ENCODE results near the gene KLHDC7B.

Gene KLHDC7B

DNA sequence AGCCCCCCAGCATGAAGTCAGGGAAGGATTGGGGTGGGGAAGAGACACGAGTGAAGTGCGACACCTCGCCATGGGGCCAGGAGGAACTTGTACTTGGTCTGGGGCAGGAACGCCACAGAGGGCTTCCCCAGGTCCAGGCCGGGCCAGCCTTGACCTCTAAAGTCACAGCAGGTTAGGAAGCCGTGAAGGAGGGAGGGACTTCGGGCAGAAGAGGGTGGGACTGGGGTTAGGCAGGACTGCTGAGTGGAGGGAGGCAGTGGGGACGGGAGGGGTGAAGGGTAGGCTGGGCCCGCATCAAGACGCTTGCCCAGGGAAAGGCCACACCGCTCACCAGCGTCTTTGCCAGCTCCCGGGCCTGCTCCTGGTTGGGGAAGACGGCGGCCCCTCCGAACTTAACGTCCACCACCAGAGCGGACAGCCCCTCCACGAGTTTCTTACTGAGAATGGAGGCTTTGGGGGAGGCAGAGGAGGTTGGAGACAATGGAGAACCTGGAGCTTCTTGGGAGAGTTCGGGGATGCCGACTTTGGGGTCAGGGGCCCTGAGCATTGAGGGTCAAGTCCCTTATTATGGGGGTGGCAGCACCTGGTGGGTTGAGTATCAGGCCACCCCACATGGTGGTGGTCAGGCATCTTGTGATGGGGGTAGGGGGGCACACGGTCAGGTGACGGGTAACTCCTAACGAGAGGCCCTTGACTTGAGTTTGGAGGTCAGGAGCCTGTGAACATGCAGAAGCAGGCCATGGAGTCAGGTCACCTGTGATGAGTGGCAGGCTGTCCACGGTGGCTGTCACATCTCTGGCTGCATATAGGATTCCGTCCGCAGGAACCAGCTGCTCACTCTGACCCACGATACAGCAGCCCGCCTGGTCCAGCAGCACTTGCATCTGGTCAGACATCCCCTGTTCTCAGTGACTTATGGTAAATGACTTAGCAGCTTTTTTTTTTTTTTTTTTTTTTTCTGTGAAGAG, 18.6 kb upstream of the KLHDC7B start:
- H3K4me3 ChIP-seq (ENCODE audit: low read length, poor library complexity, severe bottlenecking) = peak overlapping the region; percentile 84
- no peaks in the 10 kb centered on the region for H3K9me2 ChIP-seq (replicated peaks; ENCODE audit: low read depth, low read length)
- peaks cover 6% of the 10 kb centered on the region for H4K20me1 ChIP-seq (ENCODE audit: insufficient read depth, low read length, poor library complexity, severe bottlenecking)
- peak overlapping the region; percentile 90 for H3K4me2 ChIP-seq (ENCODE audit: low read depth, low read length, poor library complexity, severe bottlenecking)
- H3F3A ChIP-seq (ENCODE audit: low read depth) = peaks cover 4% of the 10 kb centered on the region; the same call in 1 of the 2 replicates
- H3K4me1 ChIP-seq (ENCODE audit: insufficient read depth, low read length, poor library complexity, severe bottlenecking) = peaks cover 16% of the 10 kb centered on the region
- no peaks in the 10 kb centered on the region for H3K9me3 ChIP-seq (ENCODE audit: insufficient read depth, low read depth, low read length)
- H3K36me3 ChIP-seq (ENCODE audit: insufficient read depth, low read length) = peaks cover 20% of the 10 kb centered on the region; the same call in 1 of the 2 replicates
- peak overlapping the region; percentile 91 for H2AFZ ChIP-seq (ENCODE audit: low read length)
- TF ChIP-seq, protein P1, sequence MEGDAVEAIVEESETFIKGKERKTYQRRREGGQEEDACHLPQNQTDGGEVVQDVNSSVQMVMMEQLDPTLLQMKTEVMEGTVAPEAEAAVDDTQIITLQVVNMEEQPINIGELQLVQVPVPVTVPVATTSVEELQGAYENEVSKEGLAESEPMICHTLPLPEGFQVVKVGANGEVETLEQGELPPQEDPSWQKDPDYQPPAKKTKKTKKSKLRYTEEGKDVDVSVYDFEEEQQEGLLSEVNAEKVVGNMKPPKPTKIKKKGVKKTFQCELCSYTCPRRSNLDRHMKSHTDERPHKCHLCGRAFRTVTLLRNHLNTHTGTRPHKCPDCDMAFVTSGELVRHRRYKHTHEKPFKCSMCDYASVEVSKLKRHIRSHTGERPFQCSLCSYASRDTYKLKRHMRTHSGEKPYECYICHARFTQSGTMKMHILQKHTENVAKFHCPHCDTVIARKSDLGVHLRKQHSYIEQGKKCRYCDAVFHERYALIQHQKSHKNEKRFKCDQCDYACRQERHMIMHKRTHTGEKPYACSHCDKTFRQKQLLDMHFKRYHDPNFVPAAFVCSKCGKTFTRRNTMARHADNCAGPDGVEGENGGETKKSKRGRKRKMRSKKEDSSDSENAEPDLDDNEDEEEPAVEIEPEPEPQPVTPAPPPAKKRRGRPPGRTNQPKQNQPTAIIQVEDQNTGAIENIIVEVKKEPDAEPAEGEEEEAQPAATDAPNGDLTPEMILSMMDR (conservative IDR thresholded peaks at IDR 0.05; ENCODE audit: low read length) = no peak
- peak overlapping the region; percentile 90 for H3K9ac ChIP-seq (ENCODE audit: low read depth, low read length, poor library complexity, severe bottlenecking)
- peaks cover 16% of the 10 kb centered on the region; the same call in 1 of the 2 replicates for H3K79me2 ChIP-seq (ENCODE audit: insufficient read depth, low read length)
- no peaks in the 10 kb centered on the region for H3K27me3 ChIP-seq (ENCODE audit: insufficient read depth, low read length, poor library complexity, severe bottlenecking)

DNA sequence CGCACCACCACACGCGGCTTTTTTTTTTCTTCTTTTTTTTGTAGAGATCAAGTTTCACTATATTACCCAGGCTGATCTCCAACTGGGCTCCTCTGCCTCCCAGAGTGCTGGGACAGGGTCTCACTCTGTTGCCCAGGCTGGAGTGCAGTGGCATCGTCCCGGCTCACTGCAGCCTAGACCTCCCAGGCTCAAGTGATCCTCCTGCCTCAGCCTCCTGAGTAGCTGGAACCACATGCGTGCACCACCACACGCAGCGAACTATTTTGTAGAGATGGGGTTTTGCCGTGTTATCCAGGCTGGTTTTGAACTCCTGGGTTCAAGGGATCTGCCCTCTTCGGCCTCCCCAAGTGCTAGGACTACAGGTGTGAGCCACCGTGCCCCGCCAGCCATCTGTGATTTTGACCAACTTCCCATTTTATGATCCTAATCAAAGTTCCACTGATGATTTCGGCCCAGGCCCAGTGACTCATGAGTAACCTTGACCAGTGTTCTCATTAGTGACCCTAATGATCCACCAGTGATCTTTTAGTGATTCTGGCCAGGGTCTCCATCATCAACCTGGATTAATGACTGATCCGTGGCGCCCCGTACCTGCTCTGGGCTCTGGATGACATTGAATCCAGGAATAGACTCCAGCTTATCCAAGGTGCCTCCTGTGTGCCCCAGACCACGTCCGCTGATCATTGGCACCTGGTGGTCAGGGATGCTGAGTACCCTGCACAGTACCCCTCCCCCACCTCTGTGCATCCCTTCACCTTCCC, 17.6 kb upstream of the KLHDC7B start:
- H2AFZ ChIP-seq (ENCODE audit: low read length) = no peak overlapping the region
- H3K36me3 ChIP-seq (ENCODE audit: insufficient read depth, low read length) = peaks cover 11% of the 10 kb centered on the region; the same call in 1 of the 2 replicates
- no peak for TF ChIP-seq EZH2phosphoT487 (IDR thresholded peaks at IDR 0.05; ENCODE audit: borderline replicate concordance)
- TF ChIP-seq, protein P1 (conservative IDR thresholded peaks at IDR 0.05; ENCODE audit: low read length) = no peak
- H3K9me3 ChIP-seq (ENCODE audit: insufficient read depth, low read depth, low read length) = no peaks in the 10 kb centered on the region
- no peaks in the 10 kb centered on the region for H3K9me2 ChIP-seq (replicated peaks; ENCODE audit: low read depth, low read length)
- H3K79me2 ChIP-seq (ENCODE audit: insufficient read depth, low read length) = peaks cover 16% of the 10 kb centered on the region; the same call in 1 of the 2 replicates
- H4K20me1 ChIP-seq (ENCODE audit: insufficient read depth, low read length, poor library complexity, severe bottlenecking) = peaks cover 6% of the 10 kb centered on the region
- H3K27me3 ChIP-seq (ENCODE audit: insufficient read depth, low read length, poor library complexity, severe bottlenecking) = no peaks in the 10 kb centered on the region
- H3K4me3 ChIP-seq (ENCODE audit: low read length, poor library complexity, severe bottlenecking) = no peak overlapping the region
- peaks cover 4% of the 10 kb centered on the region; the same call in 1 of the 2 replicates for H3F3A ChIP-seq (ENCODE audit: low read depth)
- H3K4me1 ChIP-seq (ENCODE audit: insufficient read depth, low read length, poor library complexity, severe bottlenecking) = peaks cover 16% of the 10 kb centered on the region
- no peak overlapping the region for H3K9ac ChIP-seq (ENCODE audit: low read depth, low read length, poor library complexity, severe bottlenecking)
- peak overlapping the region; percentile 90 for H3K4me2 ChIP-seq (ENCODE audit: low read depth, low read length, poor library complexity, severe bottlenecking)

DNA sequence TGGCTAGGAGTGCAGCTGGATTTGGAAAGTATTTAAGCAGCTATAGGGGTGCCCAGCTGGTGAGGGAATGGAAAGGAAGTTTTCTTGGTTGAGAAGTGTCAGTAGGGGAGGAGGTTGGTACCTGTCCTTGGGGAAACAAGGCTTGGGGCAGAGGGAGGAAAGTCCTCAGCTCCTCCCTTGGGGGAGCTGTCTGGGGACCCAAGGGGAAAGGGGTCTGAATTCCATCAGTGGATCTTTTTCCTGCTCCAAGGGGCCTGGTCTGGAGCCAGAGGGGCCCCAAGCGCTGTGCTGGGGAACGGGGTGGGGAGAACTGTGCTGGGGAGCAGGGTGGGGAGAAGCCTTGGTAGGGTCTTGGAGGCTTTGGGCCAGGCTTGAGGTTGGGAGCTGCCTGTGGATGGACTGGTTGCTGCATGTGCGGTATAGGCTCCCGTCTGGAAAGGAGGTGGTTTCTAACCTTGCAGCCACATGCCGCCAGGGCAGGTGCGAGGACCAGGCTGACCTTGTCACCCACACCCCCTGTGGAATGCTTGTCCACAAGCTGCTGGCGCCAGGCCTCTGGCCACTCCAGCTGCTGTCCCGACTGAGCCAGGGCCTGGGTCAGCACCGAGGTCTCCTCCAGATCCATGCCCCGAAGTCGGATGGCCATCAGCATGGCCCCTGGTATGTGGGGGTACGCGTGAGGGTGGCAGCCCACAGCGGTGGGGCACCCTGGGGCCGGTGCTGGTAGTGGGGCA, 16.9 kb upstream of the KLHDC7B start:
- peaks cover 6% of the 10 kb centered on the region for H4K20me1 ChIP-seq (ENCODE audit: insufficient read depth, low read length, poor library complexity, severe bottlenecking)
- H3K27me3 ChIP-seq (ENCODE audit: insufficient read depth, low read length, poor library complexity, severe bottlenecking) = no peaks in the 10 kb centered on the region
- H3K9me2 ChIP-seq (replicated peaks; ENCODE audit: low read depth, low read length) = no peaks in the 10 kb centered on the region
- no peak overlapping the region for H2AFZ ChIP-seq (ENCODE audit: low read length)
- no peak overlapping the region for H3K4me3 ChIP-seq (ENCODE audit: low read length, poor library complexity, severe bottlenecking)
- H3K4me1 ChIP-seq (ENCODE audit: insufficient read depth, low read length, poor library complexity, severe bottlenecking) = peaks cover 16% of the 10 kb centered on the region
- H3K4me2 ChIP-seq (ENCODE audit: low read depth, low read length, poor library complexity, severe bottlenecking) = no peak overlapping the region
- peaks cover 4% of the 10 kb centered on the region; the same call in 1 of the 2 replicates for H3F3A ChIP-seq (ENCODE audit: low read depth)
- H3K9ac ChIP-seq (ENCODE audit: low read depth, low read length, poor library complexity, severe bottlenecking) = no peak overlapping the region
- H3K79me2 ChIP-seq (ENCODE audit: insufficient read depth, low read length) = peaks cover 13% of the 10 kb centered on the region; the same call in 1 of the 2 replicates
- TF ChIP-seq EZH2phosphoT487 (IDR thresholded peaks at IDR 0.05; ENCODE audit: borderline replicate concordance) = no peak
- TF ChIP-seq, protein P1 (conservative IDR thresholded peaks at IDR 0.05; ENCODE audit: low read length) = no peak
- H3K9me3 ChIP-seq (ENCODE audit: insufficient read depth, low read depth, low read length) = no peaks in the 10 kb centered on the region
- peaks cover 4% of the 10 kb centered on the region; the same call in 1 of the 2 replicates for H3K36me3 ChIP-seq (ENCODE audit: insufficient read depth, low read length)

Measured in Loucy (cell line).